ENCODE results near the gene DLK2.

DNA sequence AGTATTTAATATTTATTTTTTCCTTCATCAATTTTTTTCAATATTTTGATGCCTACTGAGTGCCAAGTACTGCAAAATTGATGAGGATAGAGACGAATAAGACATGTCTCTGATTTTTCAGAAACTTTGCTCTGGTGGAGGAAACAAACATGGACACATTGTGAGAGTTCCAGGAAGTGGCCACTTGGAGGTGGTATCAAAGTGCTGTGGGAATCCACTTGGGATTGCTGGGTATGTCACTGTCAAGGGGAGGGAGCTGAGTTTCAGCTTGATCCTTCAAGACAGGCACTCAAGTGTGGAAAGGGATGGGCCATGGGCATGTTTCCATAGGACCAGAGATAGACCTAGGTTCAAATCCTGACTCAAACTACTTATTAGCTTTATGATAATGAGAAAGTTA, 52.5 kb downstream of the DLK2 start:
- no peak for TF ChIP-seq POLR2AphosphoS5 (IDR thresholded peaks at IDR 0.05; ENCODE audit: low read depth, low read length)
- TF ChIP-seq REST (IDR thresholded peaks at IDR 0.05; ENCODE audit: insufficient read depth in 1 of 2, low read depth in 2 of 2, low read length in 2 of 2) = no peak
- TF ChIP-seq TAF1 (IDR thresholded peaks at IDR 0.05; ENCODE audit: borderline replicate concordance, insufficient read depth, low read length) = no peak
- TF ChIP-seq SIN3A (IDR thresholded peaks at IDR 0.05; ENCODE audit: borderline replicate concordance, insufficient read depth, low read length) = no peak
- no peak for TF ChIP-seq FOXP2 (optimal IDR thresholded peaks at IDR 0.05; ENCODE audit: borderline replicate concordance, extremely low read depth, extremely low read length, insufficient read depth)

Measured in PFSK-1 (cell line).